H9 (cell line): ENCODE measurements around the gene TSPYL4. TPM values are rescaled to one million over a fixed set of nuclear protein-coding genes. Genes with fewer than 3 reads are reported as not detected.

Experiments
- DNase-seq: peaks from one replicate; pipeline ENCODE4 v3.0.0-alpha.2; 2017
- H2AFZ ChIP-seq: one replicate; pipeline ENCODE4 v1.6.1; 2013; ENCODE audit warnings: mild to moderate bottlenecking, low read length, control low read depth, moderate library complexity
- H2AK5ac ChIP-seq: 2 replicates; pipeline ENCODE4 v1.6.1; 2013; ENCODE audit warnings: low read length, control low read depth, mixed read lengths; ENCODE audit not compliant: insufficient read length
- H2BK120ac ChIP-seq: one replicate; pipeline ENCODE4 v1.6.1; 2013; ENCODE audit warnings: low read depth, mild to moderate bottlenecking, low read length, control low read depth, inconsistent platforms; ENCODE audit not compliant: poor library complexity, severe bottlenecking
- H2BK12ac ChIP-seq: 2 replicates; pipeline ENCODE4 v1.6.1; 2013; ENCODE audit warnings: low read length, control low read depth, mixed read lengths, low read depth; ENCODE audit not compliant: insufficient read length
- H2BK15ac ChIP-seq: 2 replicates; pipeline ENCODE4 v1.6.1; 2013; ENCODE audit warnings: low read depth, low read length, control low read depth
- H2BK20ac ChIP-seq: one replicate; pipeline ENCODE4 v1.6.1; 2013; ENCODE audit warnings: low read depth, mild to moderate bottlenecking, low read length, control low read depth, inconsistent platforms; ENCODE audit not compliant: poor library complexity, severe bottlenecking
- H2BK5ac ChIP-seq: 2 replicates; pipeline ENCODE4 v1.6.1; 2013; ENCODE audit warnings: low read length, control low read depth, mixed read lengths; ENCODE audit not compliant: insufficient read length
- H3K14ac ChIP-seq: 2 replicates; pipeline ENCODE4 v1.6.1; 2013; ENCODE audit warnings: low read length, control low read depth; ENCODE audit not compliant: insufficient read depth
- H3K18ac ChIP-seq: 2 replicates; pipeline ENCODE4 v1.6.1; 2013; ENCODE audit warnings: low read depth, mild to moderate bottlenecking, mixed read lengths, low read length, control low read depth; ENCODE audit not compliant: insufficient read length
- H3K23ac ChIP-seq: 2 replicates; pipeline ENCODE4 v1.6.1; 2013; ENCODE audit warnings: low read length, control low read depth, mixed read lengths, low read depth; ENCODE audit not compliant: insufficient read length
- H3K23me2 ChIP-seq: 2 replicates; pipeline ENCODE4 v1.6.1; 2013; ENCODE audit warnings: low read depth, mild to moderate bottlenecking, mixed read lengths, low read length, control low read depth; ENCODE audit not compliant: insufficient read length, poor library complexity, severe bottlenecking
- H3K27ac ChIP-seq: 2 replicates; pipeline ENCODE4 v1.5.1; 2013; ENCODE audit warnings: low read length, control low read depth, mixed read lengths, low read depth; ENCODE audit not compliant: insufficient read length
- H3K27me3 ChIP-seq: 2 replicates; pipeline ENCODE4 v1.6.1; 2013; ENCODE audit warnings: low read length, control low read depth, inconsistent platforms; ENCODE audit not compliant: insufficient read depth
- H3K4ac ChIP-seq: 2 replicates; pipeline ENCODE4 v1.6.1; 2013; ENCODE audit warnings: low read depth, mild to moderate bottlenecking, control low read depth, inconsistent platforms, low read length, moderate library complexity
- H3K4me1 ChIP-seq: 2 replicates; pipeline ENCODE4 v1.6.1; 2013; ENCODE audit warnings: low read length, control low read depth, inconsistent platforms; ENCODE audit not compliant: insufficient read depth
- H3K4me2 ChIP-seq: 2 replicates; pipeline ENCODE4 v1.6.1; 2013; ENCODE audit warnings: low read length, control low read depth, mixed read lengths; ENCODE audit not compliant: insufficient read length, insufficient read depth
- H3K56ac ChIP-seq: 2 replicates; pipeline ENCODE4 v1.6.1; 2013; ENCODE audit warnings: low read depth, mild to moderate bottlenecking, mixed read lengths, low read length, control low read depth; ENCODE audit not compliant: insufficient read length
- H3K79me1 ChIP-seq: 2 replicates; pipeline ENCODE4 v1.6.1; 2013; ENCODE audit warnings: low read depth, mild to moderate bottlenecking, moderate library complexity, low read length, control low read depth, inconsistent platforms; ENCODE audit not compliant: insufficient read depth, poor library complexity, severe bottlenecking
- H3K79me2 ChIP-seq: 2 replicates; pipeline ENCODE4 v1.6.1; 2013; ENCODE audit warnings: low read length, control low read depth, inconsistent platforms; ENCODE audit not compliant: insufficient read depth
- H3K9ac ChIP-seq: 2 replicates; pipeline ENCODE4 v1.6.1; 2013; ENCODE audit warnings: low read length, control low read depth, mixed read lengths; ENCODE audit not compliant: insufficient read length; ENCODE audit errors: extremely low read depth
- H3K9me3 ChIP-seq: one replicate; pipeline ENCODE4 v1.6.1; 2013; ENCODE audit warnings: low read depth, low read length, inconsistent platforms; ENCODE audit not compliant: control insufficient read depth
- H3T11ph ChIP-seq: one replicate; pipeline ENCODE4 v1.6.1; 2013; ENCODE audit warnings: mild to moderate bottlenecking, low read length, control low read depth, inconsistent platforms
- H4K20me1 ChIP-seq: one replicate; pipeline ENCODE4 v1.6.1; 2013; ENCODE audit not compliant: control insufficient read depth, insufficient read length, insufficient read depth
- H4K5ac ChIP-seq: 2 replicates; pipeline ENCODE4 v1.6.1; 2013; ENCODE audit warnings: low read depth, mild to moderate bottlenecking, mixed read lengths, low read length, control low read depth; ENCODE audit not compliant: insufficient read length
- H4K8ac ChIP-seq: replicated peaks from 2 replicates; pipeline ENCODE4 v1.6.1; 2013; ENCODE audit warnings: low read length, control low read depth, mixed read lengths, low read depth; ENCODE audit not compliant: insufficient read length
- H4K91ac ChIP-seq: 2 replicates; pipeline ENCODE4 v1.6.1; 2013; ENCODE audit warnings: low read depth, mild to moderate bottlenecking, moderate library complexity, mixed read lengths, low read length, control low read depth; ENCODE audit not compliant: insufficient read length
- H3K27ac Mint-ChIP-seq, 3 experiments: 2 replicates in 2 of 3; 3 replicates in 1 of 3; pipeline ENCODE4 v1.8.0; 2020 to 2021; ENCODE audit warnings: mixed read lengths in 3 of 3, mild to moderate bottlenecking in 1 of 3, moderate library complexity in 1 of 3
- H3K27me3 Mint-ChIP-seq: 2 replicates; pipeline ENCODE4 v1.8.0; 2021; ENCODE audit warnings: low read depth, mild to moderate bottlenecking, moderate library complexity, mixed read lengths
- H3K36me3 Mint-ChIP-seq, 3 experiments: 2 replicates in 2 of 3; 3 replicates in 1 of 3; pipeline ENCODE4 v1.8.0; 2020 to 2021; ENCODE audit warnings: low read depth in 3 of 3, mixed read lengths in 3 of 3; ENCODE audit not compliant: insufficient read depth in 1 of 3
- H3K4me1 Mint-ChIP-seq, 2 experiments: 2 replicates each; pipeline ENCODE4 v1.8.0; 2020; ENCODE audit warnings: mixed read lengths in 2 of 2
- H3K4me3 Mint-ChIP-seq, 2 experiments: 2 replicates in 1 of 2; 3 replicates in 1 of 2; pipeline ENCODE4 v1.8.0; 2020 to 2021; ENCODE audit warnings: mild to moderate bottlenecking in 2 of 2, mixed read lengths in 2 of 2, moderate library complexity in 1 of 2
- H3K9me3 Mint-ChIP-seq, 2 experiments: 2 replicates in 1 of 2; 3 replicates in 1 of 2; pipeline ENCODE4 v1.8.0; 2020; ENCODE audit warnings: mild to moderate bottlenecking in 2 of 2, mixed read lengths in 2 of 2, moderate library complexity in 1 of 2
- CTCF ChIP-seq: fragments of 200-600 bp; sonication (generic); conservative IDR thresholded peaks from 3 replicates; pipeline ENCODE4 v1.8.0; 2021; ENCODE audit warnings: antibody characterized with exemption, mild to moderate bottlenecking
- whole genome bisulfite sequencing: extraction: QIAGEN DNeasy Blood & Tissue Kit; methylation state at CpG from one replicate; pipeline ENCODE4 v1.1.7; 2013; ENCODE audit warnings: missing lambda C conversion rate, low lambda C conversion rate, mixed read lengths; ENCODE audit not compliant: insufficient read length; ENCODE audit errors: extremely low coverage; 5-methylcytosine and 5-hydroxymethylcytosine counted together
- total RNA-seq: library from RNA; stranded (reverse); gene quantifications from 2 replicates; pipeline ENCODE4 v1.2.1, GENCODE V29; 2021

Gene TSPYL4
- total RNA-seq, 1 experiment from 2014 or later, result 19.0 TPM

GRCh38 chr6:116283191-116283590 lies 29.3 kb upstream of the TSPYL4 start:
- no peaks in the 10 kb centered on the region for H3K9me3 ChIP-seq
- no peaks in the 10 kb centered on the region for H3K9me3 Mint-ChIP-seq

More at GRCh38 chr6:116283191-116283590, 29.3 kb upstream of the TSPYL4 start:
- H3K23me2 ChIP-seq, result peaks cover 10% of the 10 kb centered on the region
- no peak overlapping the region for H3K18ac ChIP-seq
- no peaks in the 10 kb centered on the region; the same call in 1 of the 2 replicates for H3K27me3 Mint-ChIP-seq
- no peak overlapping the region for H3K27ac ChIP-seq
- no peak overlapping the region for H3K23ac ChIP-seq
- H3K14ac ChIP-seq, result no peak overlapping the region
- H3K4me1 ChIP-seq, result no peaks in the 10 kb centered on the region; the same call in 1 of the 2 replicates
- no peak overlapping the region; a peak in 1 of 5 replicates for H3K4me3 Mint-ChIP-seq
- H3K9ac ChIP-seq, result no peak overlapping the region
- no peak overlapping the region for H2AK5ac ChIP-seq
- H4K5ac ChIP-seq, result no peak overlapping the region
- H3K56ac ChIP-seq, result no peak overlapping the region
- H3K27ac Mint-ChIP-seq, result peak overlapping the region in 1 of 3 experiments; percentile 28; a peak in 1 of 7 replicates
- H4K20me1 ChIP-seq, result no peaks in the 10 kb centered on the region
- H4K8ac ChIP-seq, result no peak overlapping the region
- H3K4ac ChIP-seq, result no peak overlapping the region
- peaks cover 3% of the 10 kb centered on the region for H3K79me1 ChIP-seq
- H3K27me3 ChIP-seq, result no peaks in the 10 kb centered on the region
- no peak overlapping the region for H3T11ph ChIP-seq
- H2BK15ac ChIP-seq, result no peak overlapping the region
- H2BK5ac ChIP-seq, result no peak overlapping the region
- H2BK12ac ChIP-seq, result no peak overlapping the region
- H3K36me3 Mint-ChIP-seq, result peaks cover 2 to 11% (median 11%) of the 10 kb centered on the region in 3 experiments; a peak in 6 of 7 replicates
- H2BK120ac ChIP-seq, result no peak overlapping the region
- no peak overlapping the region for H2AFZ ChIP-seq
- no peak overlapping the region for H2BK20ac ChIP-seq
- peaks cover 18 to 22% of the 10 kb centered on the region in 2 experiments for H3K4me1 Mint-ChIP-seq
- no peak for TF ChIP-seq CTCF
- no peak overlapping the region for H3K4me2 ChIP-seq
- H3K79me2 ChIP-seq, result peaks cover 7% of the 10 kb centered on the region; the same call in 1 of the 2 replicates
- no CpG with 5 or more reads among the region's 1 CpG for WGBS
- no peak for DNase-seq
- no peak overlapping the region for H4K91ac ChIP-seq
